GM12878 (cell line): Measurements from ENCODE around the gene SLC2A9. TPM values are rescaled to one million over a fixed set of nuclear protein-coding genes. Genes with fewer than 3 reads are reported as not detected.

Experiments
- ATAC-seq: fragments of 200-7000 bp; cut with Tn5 transposase; 3 replicates; pipeline ENCODE4 v1.9.1; 2020; ENCODE audit warnings: mild to moderate bottlenecking, moderate library complexity
- BruUV-seq: library from RNA; stranded (reverse); fragments of 400-500 nt; replicated peaks from 2 replicates; lab custom pipeline; 2021; lab: Mats Ljungman, UMichigan
- CTCF ChIA-PET: fragments of 300-600 bp; sonication (Branson Sonifier 250); formaldehyde crosslinking; extraction: SDS; loops from one replicate; lab custom pipeline; 2021; ENCODE audit warnings: inconsistent platforms; lab: Yijun Ruan, JAX
- POLR2A ChIA-PET: fragments of 350-600 bp; formaldehyde crosslinking; extraction: SDS; loops from one replicate; lab custom pipeline; 2021; ENCODE audit warnings: inconsistent platforms; lab: Charles Lee
- RAD21 ChIA-PET: fragments of 300-600 bp; sonication (Branson Sonifier 250); formaldehyde crosslinking; loops from one replicate; lab custom pipeline; 2023; ENCODE audit warnings: antibody characterized with exemption; ENCODE audit not compliant: unreplicated experiment; lab: Charles Lee
- SMC1A ChIA-PET: fragments of 300-600 bp; sonication (Branson Sonifier 250); formaldehyde crosslinking; loops from one replicate; lab custom pipeline; 2023; ENCODE audit not compliant: unreplicated experiment, uncharacterized antibody; lab: Charles Lee
- DNase-seq: peaks from one replicate; pipeline ENCODE4 v3.0.0-alpha.2; 2011; ENCODE audit warnings: low read depth, low spot score
- FAIRE-seq: peaks from 3 replicates; lab custom pipeline; 2011; peaks lifted over from hg19 to GRCh38; lab: Jason Lieb, UNC
- H2AFZ ChIP-seq: 2 replicates; pipeline ENCODE4 v1.6.0; 2011; ENCODE audit warnings: low read depth, low read length, control low read depth; ENCODE audit not compliant: control insufficient read depth
- H3K27ac ChIP-seq: 2 replicates; pipeline ENCODE4 v1.5.1; 2011; ENCODE audit warnings: control low read depth; ENCODE audit not compliant: control insufficient read depth, insufficient read depth
- H3K27me3 ChIP-seq, 2 experiments: replicated peaks in 1 of 2; 2 replicates each; pipeline versions ENCODE4 v1.6.0 to v1.6.1; 2011; ENCODE audit warnings: low read length in 1 of 2; ENCODE audit not compliant: control insufficient read depth in 2 of 2, insufficient read depth in 2 of 2
- H3K36me3 ChIP-seq, 2 experiments: 2 replicates each; pipeline ENCODE4 v1.5.1; 2011; ENCODE audit warnings: low read length in 1 of 2; ENCODE audit not compliant: control insufficient read depth in 2 of 2, insufficient read depth in 2 of 2
- H3K4me1 ChIP-seq: 2 replicates; pipeline ENCODE4 v1.6.1; 2011; ENCODE audit warnings: mild to moderate bottlenecking, low read length, moderate library complexity, mixed read lengths; ENCODE audit not compliant: control insufficient read depth, insufficient read depth
- H3K4me2 ChIP-seq: 2 replicates; pipeline ENCODE4 v1.6.0; 2011; ENCODE audit warnings: control low read depth; ENCODE audit not compliant: control insufficient read depth, insufficient read depth
- H3K4me3 ChIP-seq: fragments of 200-600 bp; sonication (generic); 2 replicates; pipeline ENCODE4 v1.5.1; 2016
- H3K79me2 ChIP-seq: 2 replicates; pipeline ENCODE4 v1.6.0; 2011; ENCODE audit warnings: low read length; ENCODE audit not compliant: control insufficient read depth, insufficient read depth
- H3K9ac ChIP-seq: 2 replicates; pipeline ENCODE4 v1.8.0; 2011; ENCODE audit warnings: low read length, control low read depth, mixed read lengths; ENCODE audit not compliant: control insufficient read depth, insufficient read depth
- H3K9me3 ChIP-seq: replicated peaks from 3 replicates; pipeline ENCODE4 v1.5.1; 2011; ENCODE audit warnings: mild to moderate bottlenecking, low read length; ENCODE audit not compliant: control insufficient read depth, insufficient read depth
- H4K20me1 ChIP-seq: 2 replicates; pipeline ENCODE4 v1.6.0; 2011; ENCODE audit not compliant: control insufficient read depth, insufficient read depth
- E2F8 ChIP-seq: fragments of 450-650 bp; IDR thresholded peaks from 2 replicates; pipeline ENCODE4 v1.6.1; 2018; ENCODE audit warnings: mild to moderate bottlenecking, low read depth, moderate library complexity; ENCODE audit not compliant: partially characterized antibody
- EGR1 ChIP-seq, 2 experiments: IDR thresholded peaks; 1 replicate in 1 of 2; 2 replicates in 1 of 2; pipeline ENCODE4 v1.6.1; 2011 to 2012; ENCODE audit warnings: low read depth in 2 of 2, low read length in 2 of 2, borderline replicate concordance in 1 of 2, mild to moderate bottlenecking in 1 of 2, moderate library complexity in 1 of 2
- KDM1A ChIP-seq: fragments of 200-600 bp; sonication (generic); IDR thresholded peaks from 2 replicates; pipeline ENCODE4 v1.6.1; 2016; ENCODE audit warnings: borderline replicate concordance
- MYB ChIP-seq: fragments of 150-350 bp; IDR thresholded peaks from 2 replicates; pipeline ENCODE4 v1.6.1; 2014; ENCODE audit warnings: mild to moderate bottlenecking, low read depth, low read length, borderline replicate concordance
- PRDM15 ChIP-seq: fragments of 450-650 bp; formaldehyde crosslinking; IDR thresholded peaks from 2 replicates; pipeline ENCODE4 v1.4.0; 2020; ENCODE audit warnings: mild to moderate bottlenecking, moderate library complexity
- SUZ12 ChIP-seq: fragments of 200-600 bp; sonication (generic); IDR thresholded peaks from one replicate; pipeline ENCODE4 v1.6.1; 2018; ENCODE audit warnings: antibody characterized with exemption, mild to moderate bottlenecking; ENCODE audit not compliant: unreplicated experiment
- TCF7 ChIP-seq: IDR thresholded peaks from 2 replicates; pipeline ENCODE4 v1.6.1; 2014; ENCODE audit warnings: antibody characterized with exemption, borderline replicate concordance
- USF2 ChIP-seq: IDR thresholded peaks from 2 replicates; pipeline ENCODE4 v1.6.1; 2011; ENCODE audit warnings: low read depth, low read length, improper control_type of control experiment, borderline replicate concordance
- WGBS: methylation state at CpG from one replicate; pipeline ENCODE4 v1.1.6; 2016; ENCODE audit warnings: low lambda C conversion rate; ENCODE audit not compliant: insufficient replicate concordance, insufficient coverage; ENCODE audit errors: missing lambda C conversion rate; 5-methylcytosine and 5-hydroxymethylcytosine counted together
- in situ Hi-C: fragments of 300-500 bp; cut with MboI; formaldehyde crosslinking; loops from 9 replicates; pipeline ENCODE4 v1.14.3; 2018; ENCODE audit warnings: mixed read lengths
- intact Hi-C: fragments of 100-400 bp; cut with micrococcal nuclease; formaldehyde crosslinking; loops from one replicate; pipeline ENCODE4 v1.14.2; 2022; ENCODE audit not compliant: unreplicated experiment
- polyA plus RNA-seq, 11 experiments: library from polyadenylated mRNA; depleted of rRNA in 4 of 11; unstranded in 6 of 11; stranded (reverse) in 5 of 11; fragments of >200 nt; fragmentation: Nextera tagmentation in 4 of 11; fragmentation: Illumina TruSeq in 1 of 11; extraction: Ambion mirVana in 4 of 11; extraction: Trizol in 1 of 11; gene quantifications; 1 replicate in 1 of 11; 2 replicates in 10 of 11; pipeline versions ENCODE4 v1.2.1 to v1.2.3, GENCODE V29; 2011 to 2016; ENCODE audit warnings: inconsistent platforms in 2 of 11, missing spikeins in 2 of 11, low read depth in 1 of 11
- total RNA-seq, 4 experiments: library from RNA; depleted of rRNA in 3 of 4; stranded (reverse); fragments of >200 nt in 3 of 4; fragmentation: Illumina TruSeq in 1 of 4; extraction: Trizol in 1 of 4; gene quantifications; 2 replicates each; pipeline versions ENCODE4 v1.2.1 to v1.2.3, GENCODE V29; 2013 to 2021

SLC2A9 gene
- total and polyA plus RNA-seq, 10 of the 15 experiments (the other 5 are each of a cell fraction or from before 2014, with no cell fraction given), result 0.28 to 2.8 (median 1.2) TPM

GRCh38 chr4:10055871-10056270 is 34.6 kb upstream of the SLC2A9 start:
- Histone ChIP-seq H4K20me1 (no peaks in the 10 kb centered on the region), H3K27me3 (no peaks in the 10 kb centered on the region), H3K4me1 (no peaks in the 10 kb centered on the region), H2AFZ (no peak overlapping the region), H3K36me3 (no peaks in the 10 kb centered on the region), H3K4me3 (no peak overlapping the region), H3K4me2 (no peak overlapping the region), H3K79me2 (no peaks in the 10 kb centered on the region), H3K9ac (no peak overlapping the region), H3K9me3 (no peaks in the 10 kb centered on the region), H3K27ac (no peak overlapping the region)
- intact Hi-C loops (no loop called here), in situ Hi-C loops (no loop called here)
- no peak for FAIRE-seq
- ChIA-PET CTCF (no interaction called here), POLR2A (no interaction called here), RAD21 (no interaction called here), SMC1A (no interaction called here)
- ATAC-seq, result no peak
- DNase-seq, result no peak
- TF ChIP-seq TCF7, result no peak
- WGBS, result 89% methylated on average over 4 of the region's 4 CpGs
- no TSS peak for BruUV-seq

GRCh38 chr4:10054571-10055041 is 33.3 kb upstream of the SLC2A9 start:
- RAD21 ChIA-PET, result no interaction called here
- 48% methylated on average over 4 of the region's 4 CpGs for WGBS
- intact Hi-C loops (no loop called here), in situ Hi-C loops (no loop called here)
- CTCF ChIA-PET, result no interaction called here
- H3K36me3 ChIP-seq, result no peaks in the 10 kb centered on the region
- DNase-seq (no peak), ATAC-seq (no peak), FAIRE-seq (no peak)
- no peak overlapping the region for H3K9ac ChIP-seq
- H3K79me2 ChIP-seq, result no peaks in the 10 kb centered on the region
- no peak overlapping the region for H3K4me2 ChIP-seq
- no peak overlapping the region for H3K4me3 ChIP-seq
- H3K4me1 ChIP-seq, result no peaks in the 10 kb centered on the region
- H3K9me3 ChIP-seq, result no peaks in the 10 kb centered on the region
- BruUV-seq, result no TSS peak
- no peak overlapping the region for H3K27ac ChIP-seq
- H2AFZ ChIP-seq, result no peak overlapping the region
- H3K27me3 ChIP-seq, result no peaks in the 10 kb centered on the region
- H4K20me1 ChIP-seq, result no peaks in the 10 kb centered on the region
- SMC1A ChIA-PET, result no interaction called here
- POLR2A ChIA-PET, result no interaction called here
- TF ChIP-seq MYB (no peak), PRDM15 (CRISPR knock-in tag) (no peak), EGR1 (IDR thresholded peaks at IDR 0.05; ENCODE audit: borderline replicate concordance in 1 of 2, low read depth in 2 of 2, low read length in 2 of 2) (no peak), KDM1A (no peak), E2F8 (no peak), SUZ12 (no peak), USF2 (no peak)
